ENCODE data around the gene PRR12.
A peak's percentile ranks its signal among the peaks of the same experiment; 100 is the strongest.

Gene PRR12

GRCh38 chr19:49590071-49590970 lies 661 bp upstream of the PRR12 start:
- peak; percentile 83 for DNase-seq (ENCODE audit: low read depth)
- peak overlapping the region; percentile 83 for H3K4me3 ChIP-seq (ENCODE audit: low read length)
- TF ChIP-seq CTCF (conservative IDR thresholded peaks at IDR 0.05; ENCODE audit: low read depth, low read length) = no peak

GRCh38 chr19:49591731-49592485 lies 926 bp downstream of the PRR12 start:
- no peak for TF ChIP-seq CTCF (conservative IDR thresholded peaks at IDR 0.05; ENCODE audit: low read depth, low read length)
- DNase-seq (ENCODE audit: low read depth) = no peak
- H3K4me3 ChIP-seq (ENCODE audit: low read length) = peak overlapping the region; percentile 83

GRCh38 chr19:49592486-49593232 lies 1.7 kb downstream of the PRR12 start:
- TF ChIP-seq CTCF (conservative IDR thresholded peaks at IDR 0.05; ENCODE audit: low read depth, low read length) = no peak
- no peak for DNase-seq (ENCODE audit: low read depth)

GRCh38 chr19:49593233-49594113 lies 2.5 kb downstream of the PRR12 start:
- H3K4me3 ChIP-seq (ENCODE audit: low read length) = peak overlapping the region; percentile 83
- TF ChIP-seq CTCF (conservative IDR thresholded peaks at IDR 0.05; ENCODE audit: low read depth, low read length) = no peak
- DNase-seq (ENCODE audit: low read depth) = peak; percentile 63

More at GRCh38 chr19:49592486-49593232, 1.7 kb downstream of the PRR12 start:
- peak overlapping the region; percentile 83 for H3K4me3 ChIP-seq (ENCODE audit: low read length)

GRCh38 chr19:49594157-49594992 lies 3.4 kb downstream of the PRR12 start:
- no peak overlapping the region for H3K4me3 ChIP-seq (ENCODE audit: low read length)
- DNase-seq (ENCODE audit: low read depth) = no peak
- TF ChIP-seq CTCF (conservative IDR thresholded peaks at IDR 0.05; ENCODE audit: low read depth, low read length) = no peak

Data from retinal pigment epithelial cell (primary cell).